Activated T-cell treated with anti-CD3 and anti-CD28 coated beads for 48 hours (primary cell): Measurements from ENCODE around the gene ANKRD42.

ENCODE experiments used
- DNase-seq: peaks from one replicate; pipeline ENCODE4 v3.0.0-alpha.2; 2020; ENCODE audit warnings: low read depth

ANKRD42 gene

DNA sequence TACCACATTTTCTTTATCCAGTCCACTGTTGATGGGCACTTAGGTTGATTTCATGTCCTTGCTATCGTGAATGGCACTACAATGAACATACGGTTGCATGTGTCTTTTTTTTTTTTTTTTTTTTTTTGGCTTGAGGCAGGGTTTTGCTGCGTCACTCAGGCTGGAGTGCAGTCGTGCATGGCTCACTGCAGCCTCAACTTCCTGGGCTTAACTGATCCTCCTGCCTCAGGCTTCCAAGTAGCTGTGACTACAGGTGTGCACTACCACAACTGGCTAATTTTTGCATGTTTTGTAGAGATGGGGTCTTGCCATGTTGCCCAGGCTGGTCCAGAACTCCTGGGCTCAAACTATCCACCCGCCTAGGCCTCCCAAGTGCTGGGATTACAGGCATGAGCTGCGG, 94.1 kb downstream of the ANKRD42 start:
- no peak for DNase-seq

DNA sequence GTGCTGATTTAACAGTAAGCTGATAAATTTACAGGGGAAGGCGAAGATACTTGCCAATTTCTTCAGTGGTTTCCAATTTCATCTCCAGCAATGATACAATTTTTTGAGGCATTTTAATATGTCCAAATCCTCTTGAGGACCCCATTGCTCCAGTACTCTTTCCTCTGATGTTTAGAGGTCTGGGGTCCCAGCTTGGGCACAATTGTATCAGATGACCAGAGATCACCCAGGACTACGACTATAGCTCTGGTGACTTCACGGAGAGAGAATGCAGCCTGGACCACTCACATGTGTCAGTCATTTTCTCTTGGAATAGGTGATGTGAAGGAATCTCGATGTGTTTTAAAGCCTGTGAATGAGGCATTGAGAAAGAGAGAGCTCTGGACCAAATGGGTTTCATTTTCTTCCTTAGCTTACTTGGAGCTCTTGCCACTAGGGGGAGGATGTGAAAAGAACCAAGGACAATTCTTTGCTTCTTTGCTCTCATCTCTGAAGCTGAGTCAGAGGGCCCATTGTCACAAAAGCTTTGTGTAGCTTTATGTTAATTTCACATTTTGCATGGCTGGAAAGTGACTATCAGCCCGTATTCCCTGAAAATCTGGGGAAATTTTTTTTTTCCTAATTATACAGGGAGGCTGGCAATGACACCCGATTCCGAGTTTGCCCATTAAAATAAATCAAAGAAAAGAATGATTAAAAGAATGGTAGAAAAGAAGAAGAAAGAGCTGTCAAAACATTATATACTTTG, 99.4 kb downstream of the ANKRD42 start:
- no peak for DNase-seq

DNA sequence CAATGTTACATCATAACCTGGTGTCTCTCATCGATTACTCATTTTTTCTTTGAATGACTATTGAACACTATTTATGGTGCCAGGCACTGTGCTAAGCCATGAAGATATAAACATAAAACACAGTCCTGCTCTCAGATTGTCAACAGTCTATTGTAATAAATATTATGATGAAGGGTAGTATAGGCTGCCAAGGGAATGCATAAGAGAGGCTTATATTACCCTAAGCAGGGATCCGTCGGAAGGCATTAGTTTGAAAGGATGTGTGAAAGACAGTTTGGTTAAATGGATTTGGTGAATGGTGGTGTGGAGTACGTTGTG, 99.9 kb downstream of the ANKRD42 start:
- no peak for DNase-seq

DNA sequence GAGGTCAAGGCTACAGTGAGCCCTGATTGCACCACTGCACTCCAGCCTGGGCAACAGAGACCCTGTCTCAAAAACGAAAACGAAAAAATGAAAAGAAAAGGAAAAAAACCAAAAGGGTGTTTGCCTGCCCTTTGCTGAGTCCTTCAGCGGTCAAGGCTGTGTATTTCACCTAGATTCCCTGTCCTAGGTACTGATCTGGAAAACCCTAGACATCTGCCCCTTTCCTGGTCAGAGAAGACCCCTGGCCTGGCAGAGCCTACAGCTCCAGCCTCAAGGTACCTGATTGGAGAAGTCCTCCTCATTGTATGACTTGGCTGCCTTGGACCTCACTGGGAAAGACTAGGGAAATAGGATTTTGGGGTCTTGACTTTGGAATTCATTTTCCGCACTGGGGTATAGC, 100.7 kb downstream of the ANKRD42 start:
- no peak for DNase-seq
